Measurements from ENCODE around the gene CD7.

CD7 gene

GRCh38 chr17:82266142-82266541, 51.3 kb downstream of the CD7 start:
- no peak for DNase-seq
